Fibroblast of lung (primary cell): Measurements from ENCODE around the gene RPL14.

Experiments
- EZH2 ChIP-seq: IDR thresholded peaks from 2 replicates; pipeline ENCODE4 v1.5.1; 2012; ENCODE audit warnings: low read length, control low read depth, mild to moderate bottlenecking; ENCODE audit errors: missing control alignments
- TF ChIP-seq, protein P1 (sequence below), 2 donors: IDR thresholded peaks in 1 of 2; conservative IDR thresholded peaks in 1 of 2; 1 replicate in 1 of 2; 2 replicates in 1 of 2; pipeline ENCODE4 v1.5.1; 2011 to 2012; ENCODE audit warnings: low read length in 2 of 2, control low read depth in 1 of 2, inconsistent platforms in 1 of 2, low read depth in 1 of 2, mild to moderate bottlenecking in 1 of 2

DNA sequence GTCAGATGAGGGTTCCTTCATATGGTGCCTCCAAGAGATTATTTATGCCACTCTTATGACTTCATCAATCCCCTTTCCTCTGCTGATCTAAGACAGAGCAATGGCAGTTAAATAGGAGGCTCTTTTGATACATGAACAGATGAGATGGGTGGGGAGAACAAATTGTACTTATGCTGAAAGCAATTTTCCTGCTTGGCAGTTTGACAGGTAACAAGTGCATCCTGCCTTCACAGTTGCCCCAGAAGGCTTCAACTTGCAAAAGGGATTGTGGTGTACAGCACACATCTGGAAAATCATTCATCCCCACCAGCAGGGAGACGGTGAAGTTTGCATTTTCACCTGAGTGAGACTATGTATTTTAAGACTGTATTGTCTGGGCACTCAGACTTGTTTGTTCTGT lies 42.9 kb upstream of the RPL14 start:
- TF ChIP-seq, protein P1, sequence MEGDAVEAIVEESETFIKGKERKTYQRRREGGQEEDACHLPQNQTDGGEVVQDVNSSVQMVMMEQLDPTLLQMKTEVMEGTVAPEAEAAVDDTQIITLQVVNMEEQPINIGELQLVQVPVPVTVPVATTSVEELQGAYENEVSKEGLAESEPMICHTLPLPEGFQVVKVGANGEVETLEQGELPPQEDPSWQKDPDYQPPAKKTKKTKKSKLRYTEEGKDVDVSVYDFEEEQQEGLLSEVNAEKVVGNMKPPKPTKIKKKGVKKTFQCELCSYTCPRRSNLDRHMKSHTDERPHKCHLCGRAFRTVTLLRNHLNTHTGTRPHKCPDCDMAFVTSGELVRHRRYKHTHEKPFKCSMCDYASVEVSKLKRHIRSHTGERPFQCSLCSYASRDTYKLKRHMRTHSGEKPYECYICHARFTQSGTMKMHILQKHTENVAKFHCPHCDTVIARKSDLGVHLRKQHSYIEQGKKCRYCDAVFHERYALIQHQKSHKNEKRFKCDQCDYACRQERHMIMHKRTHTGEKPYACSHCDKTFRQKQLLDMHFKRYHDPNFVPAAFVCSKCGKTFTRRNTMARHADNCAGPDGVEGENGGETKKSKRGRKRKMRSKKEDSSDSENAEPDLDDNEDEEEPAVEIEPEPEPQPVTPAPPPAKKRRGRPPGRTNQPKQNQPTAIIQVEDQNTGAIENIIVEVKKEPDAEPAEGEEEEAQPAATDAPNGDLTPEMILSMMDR (conservative IDR thresholded peaks at IDR 0.05 in 1 of 2, IDR thresholded peaks at IDR 0.05 in 1 of 2; ENCODE audit: low read depth in 1 of 2, low read length in 2 of 2): no peak
- TF ChIP-seq EZH2: no peak
